Stimulated activated CD8-positive, alpha-beta memory T cell treated with anti-CD3 and anti-CD28 coated beads, Interleukin-7, amount 100 ng/mL, for 4 hours (primary cell): ENCODE data around the gene RABGAP1L.
"Not testable (repeated sequence)": the region's sequence is repeated elsewhere in the genome, so short reads cannot be mapped to it uniquely, and the experiment has no call there.

Source experiments
- DNase-seq, 2 donors: peaks; one replicate each; pipeline ENCODE4 v3.0.0-alpha.2; 2020; ENCODE audit warnings: low read depth in 2 of 2

RABGAP1L gene

DNA sequence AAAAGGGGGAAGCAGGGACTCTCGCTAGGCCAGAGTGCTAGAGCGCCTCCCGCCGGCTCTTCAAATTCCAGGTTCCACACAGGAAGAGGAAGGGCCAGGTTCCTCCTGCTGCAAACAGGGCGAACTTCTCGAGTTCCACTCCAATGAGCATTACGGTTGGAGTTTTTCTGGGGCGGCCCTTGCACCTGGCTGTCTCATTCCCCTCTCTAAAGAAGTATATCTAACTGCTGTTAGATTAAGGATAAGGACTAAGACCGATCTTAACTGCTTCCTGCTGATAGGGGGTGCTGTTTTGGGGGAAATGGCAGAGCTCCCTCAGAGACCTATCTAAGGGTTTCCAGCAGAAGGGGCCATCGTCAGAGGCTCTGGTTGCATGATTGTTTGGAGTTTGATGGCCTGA lies 138.0 kb downstream of the RABGAP1L start:
- DNase-seq = no peak

- DNase-seq = no peak
Measured at GRCh38 chr1:174301295-174302077, 142.2 kb downstream of the RABGAP1L start.

- no peak for DNase-seq
Measured at GRCh38 chr1:174308604-174309003, 149.3 kb downstream of the RABGAP1L start.

GRCh38 chr1:174309490-174309889 lies 150.2 kb downstream of the RABGAP1L start:
- DNase-seq = no peak

GRCh38 chr1:174314433-174314832 lies 155.1 kb downstream of the RABGAP1L start:
- no peak for DNase-seq

- DNase-seq = no peak
Measured at GRCh38 chr1:174315239-174315638, 155.9 kb downstream of the RABGAP1L start.

GRCh38 chr1:174320897-174321296 lies 161.6 kb downstream of the RABGAP1L start:
- DNase-seq = not testable (repeated sequence)

DNA sequence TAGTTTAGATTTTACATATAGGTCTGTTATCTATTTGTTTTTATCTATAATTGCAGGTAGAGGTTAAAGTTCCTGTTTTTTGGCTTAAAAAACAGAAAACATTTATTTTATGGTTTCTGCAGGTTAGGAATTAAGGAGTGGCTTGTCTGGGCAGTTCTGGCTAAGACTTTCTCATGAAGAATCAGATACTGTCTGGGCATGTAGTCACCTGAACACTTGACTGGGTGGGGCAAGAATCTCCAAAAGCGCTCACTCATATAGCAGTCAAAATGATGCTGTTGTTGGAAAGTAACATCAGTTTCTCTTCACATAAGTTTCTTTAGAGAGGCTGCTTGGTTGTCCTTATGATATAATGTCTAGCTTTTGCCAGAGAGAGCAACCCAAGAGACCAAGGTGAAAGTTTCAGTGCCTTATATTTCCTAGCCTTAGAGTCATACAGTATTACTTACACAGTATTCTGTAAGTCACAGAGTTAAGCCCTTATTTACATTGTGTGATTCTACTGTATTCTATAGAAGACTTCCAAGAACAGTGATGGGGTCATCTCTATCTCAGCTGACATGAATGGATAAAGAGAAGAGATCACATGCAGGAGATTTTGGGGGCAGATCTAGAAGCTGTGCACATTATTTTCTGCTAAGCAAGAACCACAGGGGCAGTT lies 163.0 kb downstream of the RABGAP1L start:
- no peak for DNase-seq

- no peak for DNase-seq
Measured at GRCh38 chr1:174324493-174324892, 165.2 kb downstream of the RABGAP1L start.

- DNase-seq = no peak
Measured at GRCh38 chr1:174324939-174325338, 165.6 kb downstream of the RABGAP1L start.

- no peak for DNase-seq
Measured at GRCh38 chr1:174326278-174326677, 167.0 kb downstream of the RABGAP1L start.

DNA sequence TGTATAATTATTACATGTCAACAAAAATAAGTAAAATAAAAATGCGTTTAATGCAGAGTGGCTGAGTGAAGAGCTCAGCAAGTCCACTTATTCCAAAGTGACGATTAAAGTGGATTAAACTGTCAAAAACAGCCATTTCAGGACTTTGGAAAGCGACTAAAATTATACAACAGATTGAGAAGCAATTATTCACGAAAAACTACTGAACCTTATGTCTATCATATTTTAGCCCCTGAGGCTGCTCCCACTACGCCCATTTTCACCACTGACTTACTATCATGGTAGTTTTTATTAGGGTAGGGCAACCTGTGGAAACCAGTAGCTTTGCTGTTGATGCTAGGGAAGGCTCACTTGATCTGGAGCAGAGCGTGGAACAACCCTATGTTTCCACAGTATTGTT lies 174.1 kb downstream of the RABGAP1L start:
- DNase-seq = no peak

GRCh38 chr1:174337000-174337681 lies 177.8 kb downstream of the RABGAP1L start:
- no peak for DNase-seq

DNA sequence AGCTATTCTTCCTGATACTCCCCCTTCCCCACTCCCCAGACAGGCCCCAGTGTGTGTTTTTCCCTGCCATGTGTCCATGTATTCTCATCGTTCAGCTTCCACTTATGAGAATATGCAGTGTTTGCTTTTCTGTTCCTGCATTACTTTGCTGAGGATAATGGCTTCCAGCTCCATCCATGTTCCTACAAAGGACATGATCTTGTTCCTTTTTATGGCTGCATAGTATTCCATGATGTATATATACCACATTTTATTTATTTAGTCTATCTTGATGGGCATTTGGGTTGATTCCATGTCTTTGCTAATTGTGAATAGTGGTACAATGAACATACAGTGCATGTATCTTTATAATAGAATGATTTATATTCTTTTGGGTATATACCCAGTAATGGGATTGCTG lies 181.1 kb downstream of the RABGAP1L start:
- DNase-seq = not testable (repeated sequence)

DNA sequence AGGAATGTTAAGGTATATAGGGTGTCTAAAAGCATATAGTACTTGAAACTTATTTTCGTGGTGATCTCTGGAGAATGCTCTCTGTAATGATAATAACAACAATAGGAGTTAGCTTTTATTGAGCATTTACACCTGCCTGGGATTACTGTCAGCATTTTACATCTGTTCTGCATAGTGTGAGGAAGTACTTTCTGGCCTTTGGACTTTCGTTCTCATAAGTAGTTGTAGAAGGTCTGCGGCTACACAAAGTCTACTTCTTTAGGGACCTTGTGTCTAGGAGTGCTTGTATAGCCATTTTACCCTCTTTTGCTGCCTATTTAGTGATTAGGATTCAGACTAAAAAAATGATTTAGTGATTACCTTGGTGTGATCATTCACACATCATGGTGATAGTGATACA lies 184.8 kb downstream of the RABGAP1L start:
- DNase-seq = no peak

DNA sequence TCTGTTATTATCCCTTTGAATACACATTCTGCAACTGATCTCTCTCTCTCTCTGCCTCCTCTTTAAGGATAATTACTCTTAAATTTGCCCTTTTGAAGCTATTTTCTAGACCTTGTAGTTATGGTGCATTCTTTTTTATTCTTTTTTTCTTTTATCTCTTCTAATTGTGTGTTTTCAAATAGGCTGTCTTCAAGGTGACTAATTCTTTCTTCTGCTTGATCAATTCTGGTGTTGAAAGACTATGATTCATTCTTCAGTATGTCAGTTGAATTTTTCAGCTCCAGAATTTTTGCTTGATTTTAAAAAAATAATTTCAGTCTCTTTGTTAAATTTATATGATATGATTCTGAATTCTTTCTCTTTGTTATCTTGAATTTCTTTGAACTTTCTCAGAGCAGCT lies 192.8 kb downstream of the RABGAP1L start:
- no peak for DNase-seq

GRCh38 chr1:174352883-174353608 lies 193.7 kb downstream of the RABGAP1L start:
- no peak for DNase-seq

DNA sequence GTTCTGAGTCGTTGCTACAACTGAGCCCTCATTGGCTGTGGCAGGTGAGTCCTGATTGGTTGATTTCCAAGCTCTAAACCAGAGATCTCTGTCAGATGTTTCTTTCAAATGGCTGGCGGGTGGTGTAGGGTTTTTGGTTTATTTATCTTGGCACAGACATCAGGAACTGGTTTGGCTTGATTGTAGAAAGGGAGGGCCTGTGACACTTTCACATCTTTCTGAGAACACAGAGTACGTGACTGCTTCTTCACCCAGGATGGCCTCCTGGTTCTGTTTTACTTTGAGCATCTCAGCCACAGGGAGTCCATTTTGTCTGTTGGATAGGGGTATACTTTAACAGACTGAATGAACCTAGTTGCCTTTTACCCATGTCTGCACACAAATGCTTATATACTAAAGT lies 199.0 kb downstream of the RABGAP1L start:
- DNase-seq = no peak

- DNase-seq = no peak
Measured at GRCh38 chr1:174358786-174359453, 199.6 kb downstream of the RABGAP1L start.

DNA sequence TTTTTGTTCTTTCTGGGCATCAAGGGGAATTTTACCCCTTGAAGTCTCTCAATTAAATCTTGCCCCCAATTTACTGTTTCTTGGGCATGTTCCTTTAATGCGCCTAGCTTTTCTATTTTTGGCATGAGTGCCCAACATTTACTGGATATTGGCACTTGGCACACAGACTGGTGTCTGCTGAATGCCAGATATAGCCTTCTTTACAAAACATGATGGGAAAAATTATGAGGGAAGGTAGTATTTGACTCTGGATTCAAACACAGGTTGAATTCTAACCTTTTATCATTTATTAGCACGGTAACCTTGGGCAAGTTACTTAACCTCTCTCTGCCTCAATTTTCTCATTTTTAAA lies 200.1 kb downstream of the RABGAP1L start:
- no peak for DNase-seq

- DNase-seq = no peak
Measured at GRCh38 chr1:174364996-174365736, 205.8 kb downstream of the RABGAP1L start.
